DND-41 (cell line): ENCODE data around the gene EHHADH.
"Not testable (repeated sequence)": the region's sequence is repeated elsewhere in the genome, so short reads cannot be mapped to it uniquely, and the experiment has no call there.

Experiments
- ATAC-seq: fragments of 200-7000 bp; cut with Tn5 transposase; 3 replicates; pipeline ENCODE4 v1.9.1; 2021; ENCODE audit warnings: low read depth; ENCODE audit not compliant: insufficient read depth
- DNase-seq: peaks from one replicate; pipeline ENCODE4 v3.0.0-alpha.2; 2020
- H2AFZ ChIP-seq: 2 replicates; pipeline ENCODE4 v1.6.0; 2012; ENCODE audit warnings: low read depth, low read length
- H3K27ac ChIP-seq: 2 replicates; pipeline ENCODE4 v1.5.1; 2012; ENCODE audit warnings: low read length, inconsistent platforms
- H3K27me3 ChIP-seq: fragments of 200-600 bp; sonication (generic); 2 replicates; pipeline ENCODE4 v1.6.0; 2012; ENCODE audit warnings: low read length, mild to moderate bottlenecking, inconsistent platforms; ENCODE audit not compliant: insufficient read depth, poor library complexity
- H3K36me3 ChIP-seq: 2 replicates; pipeline ENCODE4 v1.5.1; 2012; ENCODE audit warnings: low read length, inconsistent platforms; ENCODE audit not compliant: insufficient read depth
- H3K4me1 ChIP-seq: 2 replicates; pipeline ENCODE4 v1.5.1; 2012; ENCODE audit warnings: mild to moderate bottlenecking, low read length; ENCODE audit not compliant: insufficient read depth
- H3K4me2 ChIP-seq: 2 replicates; pipeline ENCODE4 v1.6.0; 2012; ENCODE audit warnings: mild to moderate bottlenecking, moderate library complexity, low read length, inconsistent platforms; ENCODE audit not compliant: insufficient read depth
- H3K4me3 ChIP-seq, 2 experiments: fragments of 200-600 bp in 1 of 2; shearing (Covaris generic) in 1 of 2; 2 replicates each; pipeline ENCODE4 v1.5.1; 2012 to 2016; ENCODE audit warnings: inconsistent platforms in 2 of 2, low read length in 2 of 2, mild to moderate bottlenecking in 2 of 2, low read depth in 1 of 2, moderate library complexity in 1 of 2
- H3K79me2 ChIP-seq: 2 replicates; pipeline ENCODE4 v1.6.0; 2012; ENCODE audit warnings: low read length, inconsistent platforms; ENCODE audit not compliant: insufficient read depth
- H3K9ac ChIP-seq: 2 replicates; pipeline ENCODE4 v1.6.0; 2012; ENCODE audit warnings: low read depth, mild to moderate bottlenecking, inconsistent platforms, low read length, moderate library complexity
- H3K9me3 ChIP-seq: 2 replicates; pipeline ENCODE4 v1.5.1; 2012; ENCODE audit warnings: low read length, moderate library complexity, mild to moderate bottlenecking, inconsistent platforms; ENCODE audit not compliant: insufficient read depth, severe bottlenecking
- H4K20me1 ChIP-seq: 2 replicates; pipeline ENCODE4 v1.6.0; 2012; ENCODE audit warnings: low read length; ENCODE audit not compliant: insufficient read depth
- CTCF ChIP-seq: IDR thresholded peaks from 2 replicates; pipeline ENCODE4 v1.5.1; 2012; ENCODE audit warnings: borderline replicate concordance, low read length, moderate library complexity, mild to moderate bottlenecking; ENCODE audit not compliant: poor library complexity, severe bottlenecking; ENCODE audit errors: extremely low read depth
- EZH2 ChIP-seq: IDR thresholded peaks from 3 replicates; pipeline ENCODE4 v1.6.1; 2012; ENCODE audit warnings: borderline replicate concordance, low read depth, mild to moderate bottlenecking, moderate library complexity, low read length, inconsistent platforms; ENCODE audit not compliant: severe bottlenecking

The EHHADH gene

GRCh38 chr3:185253645-185254410, at the start of gene EHHADH:
Gene EHHADH, minus strand, starts transcription at chr3:185254049. Its CDS starts 27 bp downstream, at chr3:185254022.
- H3K36me3 ChIP-seq: no peaks in the 10 kb centered on the region
- TF ChIP-seq CTCF (no peak), EZH2 (no peak)
- no peak within 1 kb of the TSS for H3K4me3 ChIP-seq
- peaks cover 6% of the 10 kb centered on the region for H3K9me3 ChIP-seq
- H3K4me1 ChIP-seq: no peaks in the 10 kb centered on the region
- no peaks in the 10 kb centered on the region for H3K27me3 ChIP-seq
- no peaks in the 10 kb centered on the region for H3K79me2 ChIP-seq
- no peak within 1 kb of the TSS for H2AFZ ChIP-seq
- DNase-seq (no peak), ATAC-seq (no peak)
- H3K9ac ChIP-seq: no peak within 1 kb of the TSS
- no peak within 1 kb of the TSS for H3K27ac ChIP-seq
- no peaks in the 10 kb centered on the region for H4K20me1 ChIP-seq
- H3K4me2 ChIP-seq: no peak within 1 kb of the TSS

- not testable (repeated sequence) for H3K79me2 ChIP-seq, H3K27me3 ChIP-seq, H3K4me2 ChIP-seq, DNase-seq, H3K4me1 ChIP-seq, H3K9me3 ChIP-seq, H2AFZ ChIP-seq, H3K4me3 ChIP-seq, H3K36me3 ChIP-seq, ATAC-seq, H4K20me1 ChIP-seq, H3K27ac ChIP-seq, H3K9ac ChIP-seq
Observed at GRCh38 chr3:185299918-185300426, 46.1 kb upstream of the EHHADH start.

- H3K79me2 ChIP-seq: no peaks in the 10 kb centered on the region
- no peak for DNase-seq
- H4K20me1 ChIP-seq: no peaks in the 10 kb centered on the region
- no peak overlapping the region for H3K9ac ChIP-seq
- no peaks in the 10 kb centered on the region for H3K9me3 ChIP-seq
- H3K27ac ChIP-seq: no peak overlapping the region
- H3K36me3 ChIP-seq: no peaks in the 10 kb centered on the region
- H3K4me1 ChIP-seq: no peaks in the 10 kb centered on the region
- H3K4me3 ChIP-seq: no peak overlapping the region
- H3K27me3 ChIP-seq: peaks cover 5% of the 10 kb centered on the region
- TF ChIP-seq EZH2 (no peak), CTCF (no peak)
- ATAC-seq: no peak
- H2AFZ ChIP-seq: no peak overlapping the region
- no peak overlapping the region for H3K4me2 ChIP-seq
Observed at GRCh38 chr3:185297867-185298266, 44.0 kb upstream of the EHHADH start.

DNA sequence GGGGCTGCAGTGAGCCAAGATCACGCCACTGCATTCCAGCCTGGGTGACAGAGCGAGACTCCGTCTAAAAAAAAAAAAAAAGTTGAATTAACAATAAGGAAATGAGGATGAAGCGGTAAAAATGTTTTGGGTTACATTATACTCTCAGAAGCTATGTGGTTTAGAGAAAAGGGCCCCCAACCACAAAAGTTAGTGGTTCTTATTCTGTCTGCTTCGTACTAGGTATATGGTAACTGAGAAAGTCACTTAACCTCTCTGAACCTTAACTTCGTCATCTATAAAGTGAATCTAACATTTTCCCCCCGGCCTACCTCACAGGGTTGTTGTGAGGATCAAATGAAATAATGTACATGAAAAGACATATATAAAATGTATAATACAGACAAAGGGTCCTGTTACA, 38.4 kb upstream of the EHHADH start:
- H3K27ac ChIP-seq: no peak overlapping the region
- TF ChIP-seq EZH2 (no peak), CTCF (no peak)
- no peaks in the 10 kb centered on the region for H3K9me3 ChIP-seq
- no peak overlapping the region for H3K9ac ChIP-seq
- no peak overlapping the region for H2AFZ ChIP-seq
- no peak for ATAC-seq
- H3K4me3 ChIP-seq: no peak overlapping the region
- DNase-seq: no peak
- H3K4me1 ChIP-seq: no peaks in the 10 kb centered on the region
- H3K4me2 ChIP-seq: no peak overlapping the region
- peaks cover 3% of the 10 kb centered on the region for H3K27me3 ChIP-seq
- H4K20me1 ChIP-seq: no peaks in the 10 kb centered on the region
- H3K36me3 ChIP-seq: no peaks in the 10 kb centered on the region
- no peaks in the 10 kb centered on the region for H3K79me2 ChIP-seq
